HG03103 (cell line): ENCODE data around the gene PGA4.
"Not testable (repeated sequence)": the region's sequence is repeated elsewhere in the genome, so short reads cannot be mapped to it uniquely, and the experiment has no call there.

Experiments used
- ATAC-seq: cut with Tn5 transposase; IDR thresholded peaks from one replicate; pipeline ENCODE4 v1.9.1; 2021; ENCODE audit warnings: low read depth; ENCODE audit not compliant: unreplicated experiment

The PGA4 gene

GRCh38 chr11:61248071-61248470 lies 25.9 kb downstream of the PGA4 start:
- not testable (repeated sequence) for ATAC-seq

- ATAC-seq = not testable (repeated sequence)
Observed at GRCh38 chr11:61249201-61249600, 27.1 kb downstream of the PGA4 start.

GRCh38 chr11:61250796-61251765 lies 28.9 kb downstream of the PGA4 start:
- ATAC-seq = not testable (repeated sequence)

GRCh38 chr11:61252332-61252731 lies 30.2 kb downstream of the PGA4 start:
- not testable (repeated sequence) for ATAC-seq

GRCh38 chr11:61254403-61255025 lies 32.4 kb downstream of the PGA4 start:
- no peak for ATAC-seq

- no peak for ATAC-seq
Observed at GRCh38 chr11:61256710-61257482, 34.7 kb downstream of the PGA4 start.

GRCh38 chr11:61258546-61258945 lies 36.4 kb downstream of the PGA4 start:
- ATAC-seq = no peak

GRCh38 chr11:61259363-61259762 lies 37.2 kb downstream of the PGA4 start:
- ATAC-seq = no peak

GRCh38 chr11:61264371-61264770 lies 42.2 kb downstream of the PGA4 start:
- no peak for ATAC-seq

- ATAC-seq = no peak
Observed at GRCh38 chr11:61264795-61265194, 42.6 kb downstream of the PGA4 start.

- ATAC-seq = no peak
Observed at GRCh38 chr11:61265357-61265756, 43.2 kb downstream of the PGA4 start.

GRCh38 chr11:61266602-61267001 lies 44.5 kb downstream of the PGA4 start:
- ATAC-seq = no peak

GRCh38 chr11:61267437-61267841 lies 45.3 kb downstream of the PGA4 start:
- no peak for ATAC-seq

- ATAC-seq = no peak
Observed at GRCh38 chr11:61268588-61269250, 46.6 kb downstream of the PGA4 start.

- no peak for ATAC-seq
Observed at GRCh38 chr11:61270354-61271076, 48.4 kb downstream of the PGA4 start.

GRCh38 chr11:61272731-61273130 lies 50.6 kb downstream of the PGA4 start:
- no peak for ATAC-seq

GRCh38 chr11:61273178-61274078 lies 51.3 kb downstream of the PGA4 start:
- no peak for ATAC-seq

GRCh38 chr11:61274084-61274483 lies 51.9 kb downstream of the PGA4 start:
- no peak for ATAC-seq

- ATAC-seq = no peak
Observed at GRCh38 chr11:61275191-61275590, 53.0 kb downstream of the PGA4 start.
